Measurements from ENCODE around the gene ZNF784.

The ZNF784 gene

GRCh38 chr19:55670280-55671053 is 46.1 kb upstream of the ZNF784 start:
- no peak for TF ChIP-seq REST (IDR thresholded peaks at IDR 0.05; ENCODE audit: insufficient read depth in 1 of 2, low read depth in 2 of 2, low read length in 2 of 2)
- no peak for TF ChIP-seq FOXP2 (optimal IDR thresholded peaks at IDR 0.05; ENCODE audit: borderline replicate concordance, extremely low read depth, extremely low read length, insufficient read depth)
- no peak for TF ChIP-seq POLR2AphosphoS5 (IDR thresholded peaks at IDR 0.05; ENCODE audit: low read depth, low read length)
- no peak for TF ChIP-seq TAF1 (IDR thresholded peaks at IDR 0.05; ENCODE audit: borderline replicate concordance, insufficient read depth, low read length)
- no peak for TF ChIP-seq SIN3A (IDR thresholded peaks at IDR 0.05; ENCODE audit: borderline replicate concordance, insufficient read depth, low read length)

- TF ChIP-seq POLR2AphosphoS5 (IDR thresholded peaks at IDR 0.05; ENCODE audit: low read depth, low read length) (no peak; the same call in 1 of the 2 replicates), SIN3A (IDR thresholded peaks at IDR 0.05; ENCODE audit: borderline replicate concordance, insufficient read depth, low read length) (no peak), REST (IDR thresholded peaks at IDR 0.05; ENCODE audit: insufficient read depth in 1 of 2, low read depth in 2 of 2, low read length in 2 of 2) (no peak), TAF1 (IDR thresholded peaks at IDR 0.05; ENCODE audit: borderline replicate concordance, insufficient read depth, low read length) (no peak), FOXP2 (optimal IDR thresholded peaks at IDR 0.05; ENCODE audit: borderline replicate concordance, extremely low read depth, extremely low read length, insufficient read depth) (no peak)
Measured at GRCh38 chr19:55669418-55670279, 45.3 kb upstream of the ZNF784 start.

GRCh38 chr19:55668603-55669348 is 44.4 kb upstream of the ZNF784 start:
- no peak for TF ChIP-seq TAF1 (IDR thresholded peaks at IDR 0.05; ENCODE audit: borderline replicate concordance, insufficient read depth, low read length)
- TF ChIP-seq POLR2AphosphoS5 (IDR thresholded peaks at IDR 0.05; ENCODE audit: low read depth, low read length): no peak
- TF ChIP-seq REST (IDR thresholded peaks at IDR 0.05; ENCODE audit: insufficient read depth in 1 of 2, low read depth in 2 of 2, low read length in 2 of 2): no peak
- TF ChIP-seq SIN3A (IDR thresholded peaks at IDR 0.05; ENCODE audit: borderline replicate concordance, insufficient read depth, low read length): no peak
- TF ChIP-seq FOXP2 (optimal IDR thresholded peaks at IDR 0.05; ENCODE audit: borderline replicate concordance, extremely low read depth, extremely low read length, insufficient read depth): no peak

- TF ChIP-seq FOXP2 (optimal IDR thresholded peaks at IDR 0.05; ENCODE audit: borderline replicate concordance, extremely low read depth, extremely low read length, insufficient read depth): no peak
- no peak for TF ChIP-seq POLR2AphosphoS5 (IDR thresholded peaks at IDR 0.05; ENCODE audit: low read depth, low read length)
- TF ChIP-seq SIN3A (IDR thresholded peaks at IDR 0.05; ENCODE audit: borderline replicate concordance, insufficient read depth, low read length): no peak
- TF ChIP-seq REST (IDR thresholded peaks at IDR 0.05; ENCODE audit: insufficient read depth in 1 of 2, low read depth in 2 of 2, low read length in 2 of 2): no peak
- TF ChIP-seq TAF1 (IDR thresholded peaks at IDR 0.05; ENCODE audit: borderline replicate concordance, insufficient read depth, low read length): no peak
Measured at GRCh38 chr19:55667958-55668357, 43.6 kb upstream of the ZNF784 start.

Data from PFSK-1 (cell line).